Stimulated activated CD4-positive, alpha-beta T cell treated with anti-CD3 and anti-CD28 coated beads, Interleukin-1b, Interleukin-23, amount 100 ng/mL, for 4 hours (primary cell): ENCODE results near the gene WDR82.
A peak's percentile ranks its signal among the peaks of the same experiment; 100 is the strongest.

Experiments used
- DNase-seq, 2 donors: peaks; one replicate each; pipeline ENCODE4 v3.0.0-alpha.2; 2020; ENCODE audit warnings: low read depth in 2 of 2

WDR82 gene

GRCh38 chr3:52278510-52279069 is at the start of gene WDR82:
Gene WDR82, minus strand, starts transcription at chr3:52278649. Its CDS starts 288 bp downstream, at chr3:52278361.
- peak; percentile 97 to 100 for DNase-seq

GRCh38 chr3:52327486-52328290 is 49.2 kb upstream of the WDR82 start:
- DNase-seq: no peak

GRCh38 chr3:52326976-52327375 is 48.5 kb upstream of the WDR82 start:
- DNase-seq: no peak

- no peak for DNase-seq
These were observed 47.2 kb upstream of the WDR82 start for GRCh38 chr3:52325686-52326085.

GRCh38 chr3:52324676-52325075 is 46.2 kb upstream of the WDR82 start:
- DNase-seq: no peak

- no peak for DNase-seq
These were observed 45.3 kb upstream of the WDR82 start for GRCh38 chr3:52323526-52324295.

- no peak for DNase-seq
These were observed 44.0 kb upstream of the WDR82 start for GRCh38 chr3:52322466-52322865.

GRCh38 chr3:52321481-52321880 is 43.0 kb upstream of the WDR82 start:
- DNase-seq: no peak

GRCh38 chr3:52319921-52320595 is 41.6 kb upstream of the WDR82 start:
- DNase-seq: no peak

- DNase-seq: no peak
These were observed 39.9 kb upstream of the WDR82 start for GRCh38 chr3:52318186-52318816.

GRCh38 chr3:52317208-52318000 is 39.0 kb upstream of the WDR82 start:
- DNase-seq: peak; percentile 47 to 60

GRCh38 chr3:52315977-52316764 is 37.7 kb upstream of the WDR82 start, which contains the start of gene DNAH1:
Gene DNAH1, plus strand, starts transcription at chr3:52316319. Its CDS starts 6,124 bp downstream, at chr3:52322443.
- DNase-seq: no peak

GRCh38 chr3:52315006-52315405 is 36.6 kb upstream of the WDR82 start:
- DNase-seq: no peak

- no peak for DNase-seq
These were observed 36.0 kb upstream of the WDR82 start for GRCh38 chr3:52314489-52314888.

- DNase-seq: no peak
These were observed 35.3 kb upstream of the WDR82 start for GRCh38 chr3:52313774-52314188.

- DNase-seq: no peak
These were observed 34.8 kb upstream of the WDR82 start for GRCh38 chr3:52313188-52313773.

GRCh38 chr3:52311576-52312119 is 33.2 kb upstream of the WDR82 start:
- DNase-seq: no peak

- DNase-seq: peak in 1 of 2 donors; percentile 2
These were observed 32.6 kb upstream of the WDR82 start for GRCh38 chr3:52310861-52311575.
